SIG-M5 (cell line): Measurements from ENCODE around the gene HIC1.

ENCODE experiments used
- DNase-seq: peaks from one replicate; lab custom pipeline; 2025; lab: John Stamatoyannopoulos, UW

HIC1 gene

DNA sequence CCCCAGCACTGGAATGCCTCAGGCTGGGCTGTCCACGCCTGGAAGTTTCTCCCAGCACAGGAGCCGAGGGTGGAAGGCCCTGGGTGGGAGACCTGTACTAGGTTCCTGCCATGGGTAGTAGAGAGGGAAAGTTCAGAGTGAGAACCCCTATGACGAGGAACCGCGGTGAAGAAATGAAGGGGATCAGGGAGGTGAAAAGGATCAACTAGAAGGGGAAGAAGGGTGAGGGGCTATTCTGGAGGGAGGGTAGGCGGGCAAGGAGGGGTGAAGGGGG is 5.4 kb downstream of the HIC1 start:
- DNase-seq, result no peak

DNA sequence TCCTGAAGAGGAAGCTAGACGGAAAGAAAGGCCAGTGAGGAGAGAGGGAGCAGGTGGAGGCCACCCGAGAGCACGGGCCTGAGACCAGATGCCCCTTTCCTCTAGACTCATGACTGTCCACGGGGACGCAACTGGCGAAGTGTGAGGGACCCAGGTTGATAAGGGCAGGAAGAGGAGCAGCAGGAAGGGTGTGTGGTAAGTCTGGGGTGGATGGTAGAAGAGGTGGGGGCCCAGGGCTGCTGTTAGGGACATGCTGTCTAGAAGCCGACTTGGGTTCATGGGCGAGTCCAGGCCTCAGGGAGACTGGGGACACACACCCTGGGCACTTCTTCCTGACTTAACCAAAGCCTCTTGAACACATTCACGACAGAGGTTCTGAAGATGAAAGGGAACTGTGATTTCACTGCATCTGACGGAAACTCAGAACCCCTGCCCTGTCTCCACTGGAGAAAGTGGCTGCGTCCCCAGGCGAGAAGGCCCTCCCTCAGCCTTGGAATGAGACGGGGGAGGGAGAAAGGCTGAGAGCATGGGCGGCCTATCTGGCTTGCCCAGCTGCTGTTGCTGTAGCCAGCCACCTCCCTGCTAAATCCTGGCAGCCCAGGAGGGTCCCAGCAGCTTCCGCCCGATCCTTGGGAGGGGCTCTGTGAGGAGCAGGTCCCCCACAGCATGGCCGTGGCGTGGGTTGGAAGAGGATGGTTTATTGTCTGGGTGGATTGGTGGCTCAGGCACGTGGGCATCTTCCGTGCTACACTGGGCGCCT is 6.0 kb downstream of the HIC1 start:
- DNase-seq, result no peak

DNA sequence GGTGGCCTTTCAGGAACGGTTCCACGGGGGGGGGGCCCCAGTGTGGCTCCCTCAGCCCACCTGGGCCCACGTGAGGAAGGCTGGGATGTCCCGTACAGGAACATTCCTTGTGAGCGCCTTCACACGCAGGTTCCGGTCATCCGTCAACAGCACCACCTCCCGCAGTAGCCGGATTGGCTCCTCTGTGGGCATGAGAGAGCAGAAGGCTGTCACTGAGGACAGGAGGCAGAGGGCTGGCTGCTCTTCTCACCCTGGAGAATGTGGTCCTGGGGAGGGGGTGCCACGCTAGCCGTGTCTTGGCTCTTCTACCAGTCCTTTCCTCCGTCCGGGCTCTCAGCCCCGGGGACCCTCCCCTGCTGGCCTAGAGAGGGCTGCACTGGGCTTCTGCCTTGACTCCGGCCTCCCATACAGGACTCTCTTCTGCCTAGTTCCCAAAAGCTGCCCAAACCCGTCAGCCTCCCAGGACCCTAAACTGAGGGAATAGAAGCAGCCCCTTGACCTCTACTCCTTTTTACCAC is 6.6 kb downstream of the HIC1 start:
- DNase-seq, result no peak

DNA sequence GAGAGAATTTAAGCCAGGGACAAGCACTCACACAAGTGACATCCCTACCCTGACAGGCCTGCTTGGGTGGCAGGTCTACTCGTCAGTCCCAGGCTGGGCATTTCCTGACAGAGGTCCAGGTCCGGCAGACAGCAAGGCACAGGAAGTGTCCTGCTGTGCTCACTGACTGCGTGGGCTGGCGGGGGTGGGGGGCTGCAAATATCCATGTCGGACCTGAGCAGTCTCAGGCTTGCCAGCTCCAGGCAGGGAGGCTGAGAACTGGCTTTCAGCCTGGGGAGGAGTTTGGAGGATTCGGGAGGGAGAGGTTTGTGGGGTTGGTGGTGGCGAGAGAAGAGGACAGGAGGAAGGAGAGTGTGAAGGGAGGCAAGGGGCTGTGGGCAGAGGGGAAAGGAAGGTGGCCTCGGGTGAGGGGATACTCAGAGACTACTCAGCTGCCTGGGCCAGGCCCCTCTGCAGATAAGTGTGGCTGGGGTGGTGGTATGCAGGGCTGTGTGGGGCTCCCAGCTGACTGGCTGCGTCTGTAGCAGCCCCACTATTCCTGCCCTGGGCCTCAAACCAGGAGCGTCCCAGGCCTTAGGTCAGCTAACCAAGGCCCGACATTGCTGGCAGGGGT is 7.8 kb downstream of the HIC1 start:
- DNase-seq, result no peak

DNA sequence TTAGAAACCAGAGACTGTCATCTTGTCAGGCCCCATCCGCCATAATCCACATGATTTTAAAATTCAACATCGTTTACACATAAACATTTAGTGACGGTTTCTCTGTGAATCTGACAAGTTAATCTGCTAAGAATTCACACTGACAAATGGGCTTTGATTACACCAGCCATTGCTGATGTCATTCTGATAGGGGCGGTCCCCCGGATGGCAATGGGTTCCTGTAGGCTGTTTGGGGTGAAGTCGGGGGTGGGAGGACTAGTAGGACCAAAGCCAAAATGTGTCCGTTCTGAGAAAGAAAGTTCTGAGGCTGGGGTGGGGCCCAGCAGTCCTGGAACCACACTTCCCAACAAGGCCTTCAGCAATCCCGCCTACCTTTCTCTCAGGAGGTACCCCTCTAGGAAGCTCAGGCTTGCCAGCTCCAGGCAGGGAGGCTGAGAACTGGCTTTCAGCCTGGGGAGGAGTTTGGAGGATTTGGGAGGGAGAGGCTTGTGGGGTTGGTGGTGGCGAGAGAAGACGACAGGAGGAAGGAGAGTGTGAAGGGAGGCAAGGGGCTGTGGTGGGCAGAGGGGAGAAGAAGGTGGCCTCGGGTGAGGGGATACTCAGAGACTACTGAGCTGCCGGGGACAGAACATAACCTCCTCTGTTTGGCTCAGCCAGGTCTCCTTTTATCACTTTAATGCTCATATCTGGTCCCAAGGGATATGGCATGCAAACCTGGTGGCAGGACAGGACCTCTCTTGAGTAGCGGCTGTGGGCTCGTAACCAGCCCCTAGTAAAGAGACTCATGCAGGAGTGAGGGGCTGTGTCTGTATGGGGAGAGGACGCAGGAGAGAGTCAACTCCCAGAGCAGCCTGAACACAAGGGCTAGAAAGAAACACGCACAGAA is 8.6 kb downstream of the HIC1 start:
- no peak for DNase-seq

DNA sequence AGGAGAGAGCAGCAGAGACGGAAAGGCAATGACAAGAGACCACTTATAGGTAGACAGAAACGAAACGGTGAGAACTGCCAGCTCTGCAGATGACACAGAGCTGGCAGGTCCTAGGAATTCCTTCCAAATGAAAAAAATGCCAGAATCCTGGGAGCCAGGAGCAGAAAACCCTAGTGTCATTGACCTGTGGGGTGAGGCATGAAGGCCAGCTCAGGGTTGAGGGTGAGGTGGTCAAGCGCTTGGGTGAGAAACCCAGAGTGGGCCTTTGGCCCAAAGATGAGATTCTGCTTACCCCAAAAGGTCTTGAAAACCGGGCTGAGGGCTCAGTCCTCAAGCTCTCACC is 9.2 kb downstream of the HIC1 start:
- DNase-seq, result no peak

DNA sequence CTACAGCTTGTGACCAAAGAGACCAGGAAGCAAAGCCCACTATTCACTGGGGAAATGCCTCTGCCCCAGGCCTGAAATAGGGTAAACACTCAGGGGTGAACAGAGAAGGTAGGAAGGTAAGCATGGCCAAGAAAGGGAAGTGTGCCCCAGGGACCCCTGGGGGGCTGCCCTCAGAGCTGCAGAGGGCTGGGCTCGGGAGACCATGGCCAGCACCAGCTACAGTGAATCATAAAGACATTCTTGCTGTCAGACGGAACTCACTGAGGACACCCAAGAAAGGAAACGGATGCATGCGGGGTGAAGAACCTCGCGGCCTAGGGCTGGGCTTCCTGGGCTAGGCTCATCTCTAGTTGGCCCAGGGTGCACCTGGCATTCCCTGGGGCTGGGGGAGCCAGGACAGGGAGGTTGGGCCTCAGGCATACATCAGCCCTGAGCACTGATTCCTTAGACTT is 9.6 kb downstream of the HIC1 start:
- no peak for DNase-seq

DNA sequence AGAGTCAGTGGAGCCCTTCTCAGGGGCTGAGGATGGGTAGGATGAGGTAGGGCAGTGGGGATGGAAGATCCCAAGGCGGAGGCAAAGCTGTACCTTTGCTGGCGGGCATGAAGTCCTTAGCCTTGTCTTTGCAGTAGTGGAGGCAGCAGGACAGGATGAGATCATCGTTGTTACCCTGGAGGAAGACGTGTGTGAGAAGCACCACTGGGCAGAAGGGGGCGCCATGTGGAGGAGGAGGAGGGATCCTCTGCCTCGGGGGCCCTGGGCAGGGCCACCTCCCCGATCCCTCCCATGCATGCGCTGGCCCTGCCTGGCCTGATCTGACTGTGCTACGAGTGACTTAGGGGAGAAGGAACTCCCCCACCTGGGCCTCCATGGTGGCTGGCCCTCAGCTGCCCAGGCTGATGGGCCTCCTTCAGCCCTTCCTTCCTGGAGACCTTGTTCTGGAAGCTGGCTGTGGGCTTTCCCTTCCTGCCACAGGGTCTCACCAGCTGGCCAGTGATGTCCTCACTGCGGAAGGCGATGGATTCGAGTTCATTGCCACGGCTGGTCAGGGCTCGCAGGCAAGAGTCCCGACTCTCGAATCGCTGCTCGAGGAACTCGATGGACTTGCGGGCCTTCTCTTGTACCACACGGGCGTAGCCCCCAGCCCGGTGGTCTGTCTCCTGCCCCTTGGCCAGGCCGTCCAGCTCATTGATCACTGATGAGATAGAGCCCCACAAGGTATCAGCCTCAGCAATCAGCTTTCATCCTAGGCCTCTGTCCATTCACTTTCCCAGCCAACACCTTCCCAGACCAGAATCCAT is 10.3 kb downstream of the HIC1 start:
- DNase-seq, result no peak

DNA sequence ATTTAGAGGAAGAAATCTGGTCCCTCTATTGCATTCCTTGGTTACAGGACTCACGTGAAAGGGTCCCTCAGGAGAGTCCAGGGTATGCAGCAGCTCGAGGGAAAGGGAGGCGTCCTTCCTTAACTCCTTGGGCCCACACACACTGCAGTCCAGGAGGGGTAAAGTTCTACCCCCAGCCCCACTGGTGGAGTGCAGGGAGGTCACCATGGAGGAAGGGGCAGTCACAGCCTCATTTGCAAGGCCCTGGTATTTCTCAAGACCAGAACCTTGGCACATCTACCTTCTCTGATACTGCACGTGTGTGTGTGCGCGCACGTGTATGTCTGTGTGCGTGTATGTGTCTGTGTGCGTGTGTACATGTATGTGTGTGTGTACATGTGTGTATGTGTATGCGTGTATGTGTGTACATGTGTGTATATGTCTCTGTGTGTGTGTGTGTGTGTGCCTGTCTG is 11.1 kb downstream of the HIC1 start:
- no peak for DNase-seq

DNA sequence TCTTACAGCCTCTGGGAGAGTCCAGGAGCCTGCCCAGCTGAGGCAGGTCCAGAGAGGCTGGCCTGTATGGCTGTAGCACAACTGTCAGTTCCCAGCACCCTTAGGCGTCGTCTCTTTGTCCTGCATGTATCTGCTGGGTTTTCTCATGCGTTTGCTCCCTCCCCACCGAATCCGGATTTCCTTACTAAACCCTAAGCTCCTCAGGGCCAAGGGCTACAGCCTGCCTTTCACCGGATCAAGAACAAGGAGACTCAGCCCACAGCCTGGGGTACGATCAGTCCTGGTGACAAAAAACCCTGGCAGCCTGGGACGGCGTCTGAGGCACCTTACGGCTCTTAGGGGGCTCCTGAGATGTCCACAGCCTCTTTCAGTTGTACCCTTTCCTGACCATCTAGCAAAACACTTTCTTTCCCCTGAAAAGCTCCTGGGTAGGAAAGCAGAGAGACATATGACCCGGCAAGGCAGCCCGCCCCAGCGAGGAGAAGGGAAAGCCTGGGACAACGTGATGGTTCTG is 12.2 kb downstream of the HIC1 start:
- no peak for DNase-seq

DNA sequence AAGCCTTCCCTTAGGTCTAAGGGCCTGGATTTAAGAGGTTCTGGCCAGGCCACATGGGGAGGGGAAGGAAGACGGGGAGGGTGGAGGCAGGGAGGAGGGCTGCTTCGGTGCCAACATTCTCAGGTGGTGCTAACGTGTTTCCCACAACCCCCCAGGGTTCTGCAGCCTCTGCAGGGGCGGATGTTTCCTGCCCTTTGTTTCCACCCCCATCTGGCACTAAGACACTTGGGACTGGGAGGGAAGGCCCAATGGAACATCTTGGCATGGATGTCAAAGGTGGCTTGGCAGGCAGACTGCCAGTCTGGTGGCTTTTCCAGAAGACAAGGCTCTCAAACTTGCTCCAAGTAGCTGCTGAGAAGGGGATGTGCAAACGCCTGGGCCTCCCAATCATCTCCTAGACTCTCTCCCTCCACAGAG is 12.7 kb downstream of the HIC1 start:
- DNase-seq, result no peak

DNA sequence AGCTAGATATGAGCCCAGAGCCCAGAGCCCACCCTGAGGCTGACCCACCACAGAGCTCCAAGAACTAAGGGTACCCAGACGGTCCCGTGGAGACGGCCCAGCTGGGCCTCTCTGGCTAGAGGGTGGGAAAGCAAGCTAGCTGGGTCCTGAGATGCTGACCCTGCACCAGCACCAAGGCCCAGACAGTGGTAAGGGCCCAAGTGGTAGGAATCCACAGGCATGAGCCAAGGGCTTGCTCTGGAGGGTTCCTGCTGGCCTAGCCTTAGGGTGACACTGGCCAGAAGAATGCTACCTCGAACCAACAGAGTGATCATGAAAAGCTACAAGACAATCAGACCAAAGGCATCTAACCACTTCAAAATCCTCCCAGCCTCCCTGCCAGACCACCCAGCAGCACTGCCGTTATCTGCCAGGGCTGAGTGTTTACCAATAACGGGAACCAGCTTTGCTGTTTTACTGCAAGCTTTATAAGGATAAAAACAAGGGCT is 13.2 kb downstream of the HIC1 start:
- DNase-seq, result no peak

DNA sequence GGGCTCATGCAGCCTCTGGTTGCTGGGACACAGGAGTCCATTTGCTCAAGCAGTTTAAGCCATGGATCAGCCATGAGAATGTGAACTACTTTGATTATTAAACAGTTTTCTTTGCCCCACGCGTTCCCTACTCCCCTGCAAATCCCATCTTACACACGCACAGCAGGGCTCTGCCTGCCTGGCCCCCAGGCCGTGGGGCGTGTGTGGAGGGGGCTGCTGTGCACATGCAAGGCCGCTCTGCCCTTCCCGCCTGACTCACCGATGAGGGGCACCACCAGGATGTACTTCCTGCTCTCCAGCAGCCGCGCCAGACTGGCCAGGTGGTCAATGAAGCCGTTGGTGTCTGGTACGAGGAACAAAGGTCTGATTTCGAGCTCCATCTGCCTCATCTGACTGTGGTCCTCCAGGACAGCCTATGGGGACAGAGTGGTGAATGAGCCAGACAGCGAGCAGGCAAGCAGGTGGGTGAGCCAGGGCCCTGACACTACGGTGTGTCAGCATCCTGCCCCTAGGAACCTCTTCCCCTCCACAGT is 13.7 kb downstream of the HIC1 start:
- DNase-seq, result no peak

DNA sequence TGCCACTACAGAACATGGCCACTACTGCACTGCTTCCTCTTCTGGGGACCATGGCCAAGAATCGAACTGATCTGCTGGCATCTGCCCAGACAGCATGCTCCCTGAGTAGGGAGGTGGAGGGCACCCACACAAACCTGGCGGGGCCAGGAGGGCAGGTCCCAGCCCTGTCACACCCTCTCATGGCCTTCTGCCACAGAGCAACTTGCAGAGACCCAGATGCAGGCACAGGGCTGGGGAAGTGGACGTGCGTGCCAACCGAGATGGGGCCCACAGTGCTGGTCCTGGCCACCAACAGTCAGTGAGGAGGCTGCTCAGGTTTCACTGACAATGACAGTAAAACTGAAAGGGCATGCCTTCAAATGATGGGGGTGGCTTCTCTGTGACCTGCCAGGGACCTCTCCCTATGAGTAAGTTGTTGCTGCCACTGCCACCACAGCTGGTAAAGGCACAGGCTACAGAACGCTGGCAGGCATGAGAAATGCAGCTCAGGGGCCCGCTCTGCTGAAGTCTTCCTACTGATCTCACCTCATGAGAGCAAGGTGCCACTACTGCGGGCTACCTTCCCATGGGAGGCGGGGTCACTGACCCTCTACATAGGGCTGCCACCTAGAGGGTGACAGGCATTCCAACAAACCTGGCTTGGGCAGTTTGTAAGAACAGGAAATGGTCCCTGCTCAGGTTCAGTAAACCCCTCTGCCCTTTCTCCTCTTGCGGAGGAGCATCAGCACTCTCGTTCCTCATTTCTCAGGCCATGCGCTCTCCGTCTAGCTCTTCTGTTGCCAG is 15.5 kb downstream of the HIC1 start:
- DNase-seq, result no peak

DNA sequence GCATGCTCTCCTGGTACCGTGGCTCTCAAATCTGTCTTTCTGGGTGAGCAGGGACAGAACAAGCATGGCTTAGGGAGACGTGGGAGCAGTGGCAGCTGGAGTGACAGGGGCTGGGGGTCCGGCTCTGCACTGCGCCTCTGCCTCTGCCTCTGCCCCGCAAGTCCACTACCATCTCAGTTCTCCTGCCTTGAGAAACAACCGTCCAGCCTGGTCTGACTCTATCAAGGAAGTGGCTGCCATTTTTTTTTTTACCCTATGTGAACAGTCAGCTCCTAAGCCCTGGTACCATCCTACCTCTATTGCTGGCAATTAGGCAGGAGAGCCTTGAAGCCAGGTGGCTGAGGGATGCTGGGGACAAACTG is 16.1 kb downstream of the HIC1 start:
- no peak for DNase-seq

DNA sequence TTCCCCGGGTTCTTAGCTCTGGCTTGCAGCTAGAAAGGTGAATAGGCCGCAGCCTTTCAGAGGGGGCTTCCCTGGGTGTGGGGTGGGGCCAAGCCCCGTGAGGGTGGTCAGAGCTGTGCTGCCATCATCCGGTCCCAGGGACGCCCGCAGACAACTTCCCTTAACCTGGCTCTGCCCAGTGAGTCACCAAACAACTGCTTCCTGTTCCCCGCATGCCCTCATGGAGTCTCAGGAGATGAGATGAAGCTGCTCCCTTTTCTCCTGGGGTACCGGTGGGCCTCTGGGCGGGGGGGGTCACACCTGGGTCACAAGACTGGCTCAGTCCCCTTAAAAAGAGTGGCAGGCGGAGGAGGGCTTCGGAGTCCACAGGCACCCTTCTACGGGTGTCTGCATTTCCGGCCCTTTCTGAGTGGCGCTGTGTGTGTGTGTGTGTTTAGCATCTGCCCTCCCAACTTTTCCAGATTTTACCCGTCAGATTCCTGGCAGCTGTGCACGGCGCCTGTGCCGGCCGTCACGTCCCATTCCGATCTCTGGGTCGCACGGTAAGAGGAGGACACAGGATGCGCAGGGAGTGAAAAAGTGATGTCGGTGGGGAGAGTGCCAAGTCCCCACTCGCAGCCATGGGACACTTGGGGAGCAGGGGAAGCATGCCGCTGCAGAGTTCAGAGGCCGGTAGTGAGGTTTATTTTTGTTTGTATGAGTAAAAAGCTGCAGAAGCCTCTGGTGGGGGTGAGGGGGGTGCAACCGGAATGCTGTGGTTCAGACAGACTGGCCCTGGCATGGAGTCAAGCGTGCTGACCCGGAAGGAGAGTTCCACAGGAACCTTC is 16.8 kb downstream of the HIC1 start:
- no peak for DNase-seq

DNA sequence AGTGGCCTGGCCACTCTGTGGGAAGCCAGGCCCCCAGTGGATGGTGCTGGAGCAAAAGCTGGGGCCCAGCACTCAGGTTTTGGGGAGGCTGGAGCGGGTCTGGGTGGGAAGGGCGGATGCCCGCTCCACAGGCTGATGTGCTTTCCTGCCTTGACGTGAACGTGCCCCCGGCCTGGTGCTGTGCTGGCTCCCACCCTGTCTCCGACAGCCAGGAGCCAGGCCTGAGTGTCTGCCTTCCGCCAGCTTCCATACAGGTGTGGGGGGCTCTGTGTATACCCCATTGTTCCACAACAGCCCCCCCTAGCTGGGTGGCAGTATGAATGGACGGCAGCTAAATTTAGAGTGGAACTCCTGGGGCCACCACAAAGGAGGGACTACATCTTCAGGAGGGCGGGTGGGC is 20.0 kb downstream of the HIC1 start:
- DNase-seq, result no peak

DNA sequence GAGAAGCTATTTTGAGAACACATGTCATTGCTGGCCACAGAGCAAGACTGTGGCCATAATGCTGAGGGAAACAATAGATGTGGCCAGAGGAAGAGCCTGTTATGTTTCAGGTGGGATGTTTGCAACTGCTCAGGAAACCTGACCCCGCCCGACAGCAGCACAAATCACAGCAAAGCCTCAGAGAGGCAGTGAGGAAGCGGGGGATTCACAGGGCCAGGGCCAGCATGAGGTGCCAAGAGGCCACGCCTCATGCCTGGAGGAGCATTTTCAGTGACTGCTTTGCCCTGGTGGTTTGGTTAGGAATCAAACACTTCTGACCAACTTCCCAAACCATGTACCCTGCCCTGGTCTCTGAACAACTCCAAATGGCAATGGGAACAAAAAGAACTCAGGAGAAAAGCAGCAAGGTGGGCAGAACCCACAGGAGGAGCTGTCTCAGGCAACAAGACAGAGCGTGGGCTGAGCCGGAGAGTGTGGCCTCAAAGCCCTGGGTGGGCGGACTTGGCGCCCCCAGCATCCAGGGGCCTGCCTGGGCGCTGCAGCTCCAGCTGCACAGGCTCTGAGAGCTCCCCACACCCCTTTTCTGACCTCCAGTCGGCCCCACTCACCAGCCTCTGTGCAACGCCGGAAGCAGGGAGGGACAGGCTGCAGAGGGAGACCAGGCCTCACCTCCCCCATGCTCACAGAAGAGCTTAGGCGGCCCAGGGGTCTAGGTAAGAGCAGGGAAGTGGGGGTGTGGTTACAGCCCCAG is 20.6 kb downstream of the HIC1 start:
- DNase-seq, result no peak
